ENCODE results near the gene ADGRV1. TPM values are rescaled to one million over a fixed set of nuclear protein-coding genes. Genes with fewer than 3 reads are reported as not detected.

Gene ADGRV1
- total RNA-seq, 3 donors from 2014 or later = 0.32 to 0.54 (median 0.53) TPM

DNA sequence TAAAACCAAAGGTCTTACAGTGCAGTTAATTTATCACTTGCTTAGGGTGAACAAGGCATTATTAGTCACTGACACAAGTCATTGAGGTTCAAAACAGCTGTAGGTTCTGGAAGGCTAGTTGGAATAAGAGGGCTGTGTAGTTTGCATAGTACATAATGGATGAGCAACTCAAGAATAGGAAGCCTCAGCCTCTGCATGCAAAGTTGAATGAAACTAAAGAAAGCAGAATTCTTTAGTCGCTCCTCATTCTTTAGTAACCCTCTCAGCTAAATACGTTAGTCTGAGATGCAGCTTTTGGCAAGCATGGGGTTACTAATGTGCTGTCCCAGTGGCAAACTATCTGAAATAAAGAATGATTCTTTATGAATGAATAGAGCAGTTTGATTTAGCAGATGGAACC, 74.2 kb downstream of the ADGRV1 start:
- Mint-ChIP-seq H3K36me3 (ENCODE audit: insufficient read depth) (no peaks in the 10 kb centered on the region), H3K27me3 (ENCODE audit: low read depth) (peaks cover 10% of the 10 kb centered on the region), H3K4me3 (no peak overlapping the region), H3K4me1 (ENCODE audit: low read depth) (no peaks in the 10 kb centered on the region), H3K9me3 (no peaks in the 10 kb centered on the region)
- ATAC-seq = no peak
- no peak for DNase-seq

DNA sequence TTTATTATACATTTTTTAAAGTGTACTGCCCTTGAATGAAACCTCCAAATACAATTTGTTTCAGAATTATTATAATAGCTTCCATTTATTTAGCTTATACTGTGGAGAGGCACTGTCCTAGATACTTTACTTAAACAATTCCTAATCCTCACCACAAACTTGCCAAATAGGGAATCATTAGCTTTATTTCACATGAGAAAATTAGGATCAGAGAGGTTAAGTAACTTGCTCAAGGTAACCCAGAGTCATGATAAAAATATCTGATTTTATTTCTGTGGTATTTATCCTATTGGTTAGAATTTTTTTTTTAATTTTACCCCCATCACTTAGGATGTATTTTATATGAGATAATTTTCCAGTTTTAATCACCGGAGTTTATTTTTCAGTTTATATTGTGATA, 78.4 kb downstream of the ADGRV1 start:
- Mint-ChIP-seq H3K4me1 (ENCODE audit: low read depth) (no peaks in the 10 kb centered on the region), H3K36me3 (ENCODE audit: insufficient read depth) (no peaks in the 10 kb centered on the region), H3K9me3 (no peaks in the 10 kb centered on the region), H3K4me3 (no peak overlapping the region), H3K27me3 (ENCODE audit: low read depth) (peaks cover 5% of the 10 kb centered on the region)
- DNase-seq = no peak
- no peak for ATAC-seq

DNA sequence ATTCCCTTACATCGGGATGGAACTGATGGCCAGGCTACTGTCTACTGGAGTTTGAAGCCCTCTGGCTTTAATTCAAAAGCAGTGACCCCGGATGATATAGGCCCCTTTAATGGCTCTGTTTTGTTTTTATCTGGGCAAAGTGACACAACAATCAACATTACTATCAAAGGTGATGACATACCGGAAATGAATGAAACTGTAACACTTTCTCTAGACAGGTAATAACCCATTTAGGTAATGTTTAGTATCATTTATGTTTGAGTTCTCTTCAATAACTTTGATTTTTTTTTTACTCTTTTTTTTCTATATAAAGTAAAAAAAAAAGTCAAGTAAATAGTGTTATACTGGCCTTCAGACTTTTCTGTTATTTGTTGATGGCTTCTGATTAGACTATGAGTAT, 79.1 kb downstream of the ADGRV1 start:
- DNase-seq (no peak), ATAC-seq (no peak)
- Mint-ChIP-seq H3K9me3 (no peaks in the 10 kb centered on the region), H3K36me3 (ENCODE audit: insufficient read depth) (no peaks in the 10 kb centered on the region), H3K4me3 (no peak overlapping the region), H3K27me3 (ENCODE audit: low read depth) (peaks cover 5% of the 10 kb centered on the region), H3K4me1 (ENCODE audit: low read depth) (no peaks in the 10 kb centered on the region)

DNA sequence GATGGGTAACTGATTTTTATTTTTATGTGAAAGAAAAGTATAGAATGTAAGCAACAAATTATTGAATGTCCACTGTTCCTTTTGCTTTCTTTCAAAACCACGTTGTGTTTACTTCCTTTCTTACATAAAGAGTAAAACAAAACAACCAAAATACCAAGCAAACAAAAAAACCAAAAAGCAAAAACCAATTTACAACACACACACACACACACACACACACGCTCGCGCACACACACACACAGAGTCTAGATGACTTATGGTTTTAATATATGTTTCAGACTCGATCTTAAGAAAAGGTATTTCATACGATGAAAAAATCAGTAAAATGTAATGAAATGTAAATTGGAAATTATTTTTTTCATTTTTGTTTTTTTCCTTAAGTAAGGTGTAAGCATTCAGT, 80.3 kb downstream of the ADGRV1 start:
- H3K4me1 Mint-ChIP-seq (ENCODE audit: low read depth) = no peaks in the 10 kb centered on the region
- DNase-seq (no peak), ATAC-seq (no peak)
- no peak overlapping the region for H3K4me3 Mint-ChIP-seq
- no peaks in the 10 kb centered on the region for H3K9me3 Mint-ChIP-seq
- H3K27me3 Mint-ChIP-seq (ENCODE audit: low read depth) = peaks cover 5% of the 10 kb centered on the region
- H3K36me3 Mint-ChIP-seq (ENCODE audit: insufficient read depth) = no peaks in the 10 kb centered on the region

DNA sequence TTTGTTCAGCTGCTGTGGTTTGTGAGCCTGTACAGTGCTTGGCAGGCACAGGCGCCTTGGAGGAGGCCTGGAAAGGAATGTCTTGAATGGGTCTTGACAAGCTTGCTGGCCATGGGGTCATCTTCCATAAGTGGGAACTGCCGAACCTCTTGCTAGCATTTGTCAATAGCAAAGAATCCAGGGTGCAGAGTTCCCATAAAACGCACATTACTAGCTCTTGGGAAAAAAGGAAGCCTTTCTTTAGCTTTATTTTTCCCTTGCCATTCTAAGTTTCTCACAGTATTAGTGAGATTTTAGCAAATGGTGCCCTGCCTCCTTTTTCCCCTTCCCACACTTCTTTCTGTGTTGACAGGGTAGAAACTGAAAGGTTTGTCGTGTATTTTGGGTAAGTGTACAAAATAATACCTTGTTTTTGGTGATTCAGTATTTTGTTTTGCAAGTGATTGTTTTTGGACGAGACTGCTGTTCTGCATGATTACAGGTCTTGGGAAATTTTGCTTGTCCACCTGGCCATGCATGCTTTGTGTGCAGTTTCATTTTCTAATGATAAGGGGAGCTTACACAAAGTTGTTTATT, 82.0 kb downstream of the ADGRV1 start:
- no peak overlapping the region for H3K4me3 Mint-ChIP-seq
- H3K4me1 Mint-ChIP-seq (ENCODE audit: low read depth) = no peaks in the 10 kb centered on the region
- no peaks in the 10 kb centered on the region for H3K36me3 Mint-ChIP-seq (ENCODE audit: insufficient read depth)
- no peaks in the 10 kb centered on the region for H3K27me3 Mint-ChIP-seq (ENCODE audit: low read depth)
- DNase-seq = no peak
- no peaks in the 10 kb centered on the region for H3K9me3 Mint-ChIP-seq
- ATAC-seq = no peak

DNA sequence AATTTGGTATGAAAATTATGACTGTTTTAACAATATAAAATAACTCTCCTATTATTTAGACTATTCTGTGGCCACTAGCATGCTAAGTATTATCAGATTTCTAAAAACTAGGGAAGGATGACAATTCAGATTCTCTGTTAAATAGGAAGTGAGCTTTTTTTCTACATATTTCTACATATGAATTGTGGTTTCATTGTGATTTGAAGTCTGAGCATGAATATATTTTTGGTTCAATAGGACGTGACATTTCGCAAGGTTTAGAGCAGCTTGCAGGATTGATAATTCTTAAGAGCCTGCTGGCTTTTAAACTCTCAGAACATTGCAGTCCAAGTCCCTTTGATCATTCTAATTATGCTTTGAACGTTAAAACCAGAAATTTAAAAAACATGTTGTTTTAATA, 82.9 kb downstream of the ADGRV1 start:
- Mint-ChIP-seq H3K36me3 (ENCODE audit: insufficient read depth) (no peaks in the 10 kb centered on the region), H3K4me3 (no peak overlapping the region), H3K27me3 (ENCODE audit: low read depth) (no peaks in the 10 kb centered on the region), H3K4me1 (ENCODE audit: low read depth) (no peaks in the 10 kb centered on the region), H3K9me3 (no peaks in the 10 kb centered on the region)
- DNase-seq = no peak
- no peak for ATAC-seq

DNA sequence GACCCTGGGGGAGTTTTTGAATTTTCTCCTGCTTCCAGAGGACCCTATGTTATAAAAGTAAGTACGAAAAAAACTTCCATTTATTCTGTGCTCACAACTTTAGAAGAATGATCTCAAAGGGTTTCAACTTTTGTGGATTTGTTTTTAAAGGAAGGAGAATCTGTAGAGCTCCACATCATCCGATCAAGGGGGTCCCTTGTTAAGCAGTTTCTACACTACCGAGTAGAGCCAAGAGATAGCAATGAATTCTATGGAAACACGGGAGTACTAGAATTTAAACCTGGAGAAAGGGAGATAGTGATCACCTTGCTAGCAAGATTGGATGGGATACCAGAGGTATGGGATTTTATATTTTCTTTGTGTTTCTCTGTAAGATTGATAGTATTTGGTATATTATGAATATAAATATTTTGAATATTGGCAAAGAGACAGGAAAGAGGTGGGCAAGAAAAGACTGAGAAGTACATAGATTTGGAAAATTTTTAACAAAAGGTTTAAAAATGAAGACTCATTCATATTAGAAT, 84.2 kb downstream of the ADGRV1 start:
- H3K4me3 Mint-ChIP-seq = no peak overlapping the region
- no peaks in the 10 kb centered on the region for H3K9me3 Mint-ChIP-seq
- H3K36me3 Mint-ChIP-seq (ENCODE audit: insufficient read depth) = no peaks in the 10 kb centered on the region
- DNase-seq (no peak), ATAC-seq (no peak)
- no peaks in the 10 kb centered on the region for H3K4me1 Mint-ChIP-seq (ENCODE audit: low read depth)
- H3K27me3 Mint-ChIP-seq (ENCODE audit: low read depth) = no peaks in the 10 kb centered on the region

DNA sequence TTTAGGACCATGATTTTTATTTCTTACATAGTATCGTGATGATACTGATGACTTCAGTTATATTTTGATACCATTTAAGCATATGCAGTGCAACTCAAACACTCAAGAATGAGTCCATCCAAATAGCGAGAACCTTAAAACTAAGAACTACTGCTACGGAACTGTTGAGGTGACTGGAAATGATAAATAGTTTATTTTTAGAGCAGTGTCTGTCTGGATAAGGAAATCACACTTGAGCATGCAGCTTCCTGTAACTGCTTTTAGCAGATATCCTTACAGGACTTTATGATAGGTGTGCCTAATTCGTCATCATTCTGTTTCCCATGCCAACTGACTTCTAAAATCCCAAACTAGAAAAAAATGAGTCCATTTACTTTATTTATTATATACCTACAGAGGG, 85.5 kb downstream of the ADGRV1 start:
- Mint-ChIP-seq H3K4me1 (ENCODE audit: low read depth) (no peaks in the 10 kb centered on the region), H3K27me3 (ENCODE audit: low read depth) (no peaks in the 10 kb centered on the region), H3K36me3 (ENCODE audit: insufficient read depth) (no peaks in the 10 kb centered on the region), H3K9me3 (no peaks in the 10 kb centered on the region), H3K4me3 (no peak overlapping the region)
- no peak for DNase-seq
- ATAC-seq = no peak

DNA sequence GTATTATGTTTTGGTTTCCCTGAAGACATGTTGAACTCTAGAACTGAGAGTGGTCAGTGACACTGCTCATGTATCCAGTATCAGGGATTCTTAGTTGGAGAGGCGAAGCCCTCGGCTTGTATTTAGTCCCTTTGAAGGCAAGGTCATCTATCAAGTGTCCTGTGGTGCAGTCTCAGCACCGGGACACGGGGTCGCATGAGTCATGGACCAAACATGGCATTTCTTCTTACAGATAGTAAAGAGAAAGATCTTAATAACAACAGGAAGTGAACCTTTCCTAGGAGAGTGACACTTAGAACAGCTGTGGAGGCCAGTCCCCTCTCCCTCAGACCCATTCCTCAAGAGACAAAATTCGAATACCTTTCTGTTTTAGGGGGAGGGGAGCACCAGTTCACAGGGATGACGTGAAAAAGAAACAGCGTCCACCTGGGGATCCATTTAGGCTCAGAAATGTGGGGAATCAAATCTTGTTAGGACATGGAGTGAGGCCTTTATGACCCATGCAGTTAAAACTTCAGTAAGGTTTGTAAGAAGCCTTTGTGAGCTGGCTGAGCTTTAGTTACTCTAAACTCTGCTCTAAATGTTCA, 86.5 kb downstream of the ADGRV1 start:
- Mint-ChIP-seq H3K36me3 (ENCODE audit: insufficient read depth) (no peaks in the 10 kb centered on the region), H3K9me3 (no peaks in the 10 kb centered on the region), H3K4me3 (no peak overlapping the region), H3K27me3 (ENCODE audit: low read depth) (no peaks in the 10 kb centered on the region), H3K4me1 (ENCODE audit: low read depth) (no peaks in the 10 kb centered on the region)
- no peak for DNase-seq
- ATAC-seq = no peak

DNA sequence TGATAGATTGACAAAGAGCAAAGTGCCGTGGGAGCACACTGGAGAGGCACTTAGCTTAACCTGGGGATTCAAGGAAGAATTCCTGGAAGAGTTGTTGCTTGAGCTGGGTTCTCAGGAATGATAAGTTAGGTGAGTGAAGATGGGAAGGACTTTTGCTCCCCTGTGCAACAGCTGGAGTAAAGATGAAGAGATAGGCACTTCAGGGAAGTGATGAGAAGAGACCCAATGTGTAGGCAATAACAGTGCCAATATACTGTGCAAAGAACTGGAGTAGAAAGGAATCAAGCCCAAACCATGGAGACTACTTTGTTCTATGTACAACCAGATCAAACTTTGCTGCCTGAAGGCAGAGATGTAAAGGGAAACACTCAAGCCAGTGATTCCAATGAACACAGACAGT, 92.2 kb downstream of the ADGRV1 start:
- no peaks in the 10 kb centered on the region for H3K4me1 Mint-ChIP-seq (ENCODE audit: low read depth)
- DNase-seq = no peak
- no peaks in the 10 kb centered on the region for H3K9me3 Mint-ChIP-seq
- no peaks in the 10 kb centered on the region for H3K36me3 Mint-ChIP-seq (ENCODE audit: insufficient read depth)
- no peak overlapping the region for H3K4me3 Mint-ChIP-seq
- no peak for ATAC-seq
- H3K27me3 Mint-ChIP-seq (ENCODE audit: low read depth) = peaks cover 2% of the 10 kb centered on the region

DNA sequence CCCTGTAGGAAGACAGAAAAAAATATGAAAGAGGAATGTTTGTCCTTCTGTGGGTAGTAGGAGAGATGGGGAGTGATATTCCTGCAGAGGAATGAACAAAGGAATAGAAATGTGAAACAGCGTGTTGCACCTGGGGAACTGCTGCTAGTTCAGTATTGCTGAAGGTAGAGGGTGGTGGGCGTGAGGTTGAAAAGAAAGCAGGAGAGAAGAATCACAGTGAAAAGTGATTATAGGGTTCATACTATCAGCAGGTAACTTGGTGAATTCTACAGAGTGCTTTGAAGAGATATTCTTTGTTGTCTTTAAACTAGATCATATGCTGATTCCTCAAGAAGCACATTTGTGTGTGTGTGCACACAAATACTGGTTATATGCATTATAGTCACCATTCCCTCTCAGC, 95.6 kb downstream of the ADGRV1 start:
- H3K36me3 Mint-ChIP-seq (ENCODE audit: insufficient read depth) = no peaks in the 10 kb centered on the region
- H3K27me3 Mint-ChIP-seq (ENCODE audit: low read depth) = peaks cover 2% of the 10 kb centered on the region
- DNase-seq = no peak
- H3K4me3 Mint-ChIP-seq = no peak overlapping the region
- no peaks in the 10 kb centered on the region for H3K4me1 Mint-ChIP-seq (ENCODE audit: low read depth)
- H3K9me3 Mint-ChIP-seq = no peaks in the 10 kb centered on the region
- ATAC-seq = no peak

DNA sequence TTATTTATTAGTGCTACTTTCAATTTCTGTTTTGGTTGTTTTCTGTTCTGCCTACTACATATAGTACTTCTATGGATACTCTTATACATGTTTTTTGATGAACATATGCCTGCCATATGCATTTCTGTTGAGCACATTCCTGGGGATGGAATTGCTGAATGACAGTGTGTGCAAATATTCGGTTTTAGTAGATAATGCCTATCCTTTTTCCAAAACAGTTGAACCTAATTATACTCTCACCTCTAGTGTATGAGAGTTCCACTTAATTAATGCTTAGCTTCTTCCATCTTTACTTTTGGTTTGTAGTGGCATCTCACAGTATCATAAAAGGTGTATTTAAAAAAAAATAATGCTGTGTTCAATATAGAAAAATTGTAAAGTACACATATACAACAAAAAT, 96.8 kb downstream of the ADGRV1 start:
- ATAC-seq (no peak), DNase-seq (no peak)
- Mint-ChIP-seq H3K4me1 (ENCODE audit: low read depth) (no peaks in the 10 kb centered on the region), H3K27me3 (ENCODE audit: low read depth) (peaks cover 2% of the 10 kb centered on the region), H3K4me3 (no peak overlapping the region), H3K9me3 (no peaks in the 10 kb centered on the region), H3K36me3 (ENCODE audit: insufficient read depth) (no peaks in the 10 kb centered on the region)

DNA sequence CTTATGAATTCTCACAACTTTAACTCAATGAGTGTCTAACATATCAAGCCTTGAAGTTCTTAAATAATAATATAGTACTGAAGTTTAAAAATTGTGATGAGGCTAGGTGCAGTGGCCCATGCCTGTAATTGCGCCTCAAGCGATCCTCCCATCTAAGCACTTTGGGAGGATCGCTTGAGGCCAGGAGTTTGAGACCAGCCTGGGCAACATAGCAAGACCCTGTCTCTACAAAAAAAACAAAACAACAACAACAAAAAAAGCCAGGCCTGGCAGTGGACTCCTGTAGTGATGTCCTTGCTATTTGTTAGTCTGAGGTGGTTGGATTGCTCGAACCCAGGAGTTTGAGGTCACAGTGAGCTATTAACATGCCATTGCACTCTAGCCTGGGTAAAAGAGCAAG, 98.4 kb downstream of the ADGRV1 start:
- no peak for ATAC-seq
- Mint-ChIP-seq H3K36me3 (ENCODE audit: insufficient read depth) (no peaks in the 10 kb centered on the region), H3K27me3 (ENCODE audit: low read depth) (no peaks in the 10 kb centered on the region), H3K4me1 (ENCODE audit: low read depth) (no peaks in the 10 kb centered on the region), H3K4me3 (no peak overlapping the region), H3K9me3 (no peaks in the 10 kb centered on the region)
- DNase-seq = no peak

DNA sequence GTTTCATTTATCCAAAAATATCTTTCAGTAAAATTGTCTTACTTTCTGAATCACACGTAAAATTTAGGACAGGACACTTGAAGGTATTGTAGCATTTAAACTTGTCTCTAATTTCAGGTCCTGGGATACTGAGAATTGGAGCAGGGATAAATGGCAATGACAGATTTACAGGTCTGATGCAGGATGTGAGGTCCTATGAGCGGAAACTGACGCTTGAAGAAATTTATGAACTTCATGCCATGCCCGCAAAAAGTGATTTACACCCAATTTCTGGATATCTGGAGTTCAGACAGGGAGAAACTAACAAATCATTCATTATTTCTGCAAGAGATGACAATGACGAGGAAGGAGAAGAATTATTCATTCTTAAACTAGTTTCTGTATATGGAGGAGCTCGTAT, 99.2 kb downstream of the ADGRV1 start:
- no peaks in the 10 kb centered on the region for H3K4me1 Mint-ChIP-seq (ENCODE audit: low read depth)
- H3K27me3 Mint-ChIP-seq (ENCODE audit: low read depth) = no peaks in the 10 kb centered on the region

DNA sequence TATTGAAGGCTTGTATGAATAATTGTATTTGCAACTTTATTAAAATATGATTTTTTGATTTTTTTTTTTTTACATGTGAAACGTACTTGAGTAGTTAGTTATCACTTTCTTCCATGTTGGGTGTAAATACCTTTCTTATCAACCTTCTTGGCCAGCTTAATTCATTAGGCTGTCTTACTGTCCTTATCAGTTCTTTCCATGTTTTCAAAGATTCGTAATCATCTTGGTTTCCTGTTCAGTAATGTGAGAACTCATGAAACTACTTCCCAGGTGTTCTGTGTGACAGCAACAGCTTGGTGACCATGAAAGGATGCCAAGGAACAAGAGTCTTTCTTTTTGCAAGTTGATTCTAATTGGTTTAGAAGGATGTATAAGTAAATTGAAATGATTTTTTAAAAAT, 100.0 kb downstream of the ADGRV1 start:
- DNase-seq (no peak), ATAC-seq (no peak)
- Mint-ChIP-seq H3K4me1 (ENCODE audit: low read depth) (no peaks in the 10 kb centered on the region), H3K27me3 (ENCODE audit: low read depth) (no peaks in the 10 kb centered on the region), H3K36me3 (ENCODE audit: insufficient read depth) (no peaks in the 10 kb centered on the region), H3K9me3 (no peaks in the 10 kb centered on the region), H3K4me3 (no peak overlapping the region)

More for the DNA sequence above, 99.2 kb downstream of the ADGRV1 start:
- no peak for DNase-seq
- no peak overlapping the region for H3K4me3 Mint-ChIP-seq
- no peaks in the 10 kb centered on the region for H3K9me3 Mint-ChIP-seq
- no peak for ATAC-seq
- H3K36me3 Mint-ChIP-seq (ENCODE audit: insufficient read depth) = no peaks in the 10 kb centered on the region
